Smooth muscle cell (in vitro differentiated cells): ENCODE results near the gene DYNC1I2. TPM values are rescaled to one million over a fixed set of nuclear protein-coding genes. Genes with fewer than 3 reads are reported as not detected.

ENCODE experiments used
- DNase-seq: peaks from one replicate; lab custom pipeline; 2025; ENCODE audit not compliant: unreplicated experiment; lab: John Stamatoyannopoulos, UW
- H2AFZ ChIP-seq: fragments of 200-600 bp; sonication (generic); 2 replicates; pipeline ENCODE4 v1.6.0; 2016; ENCODE audit warnings: antibody characterized with exemption, low read depth, mild to moderate bottlenecking
- H3F3A ChIP-seq: fragments of 200-600 bp; sonication (generic); 2 replicates; pipeline ENCODE4 v1.6.0; 2017; ENCODE audit warnings: antibody characterized with exemption, low read depth
- H3K27ac ChIP-seq: fragments of 200-600 bp; sonication (generic); 2 replicates; pipeline ENCODE4 v1.5.1; 2016; ENCODE audit warnings: low read depth, mild to moderate bottlenecking
- H3K27me3 ChIP-seq: fragments of 200-600 bp; sonication (generic); 2 replicates; pipeline ENCODE4 v1.6.1; 2016; ENCODE audit warnings: low read depth, mild to moderate bottlenecking
- H3K36me3 ChIP-seq: fragments of 200-600 bp; sonication (generic); 2 replicates; pipeline ENCODE4 v1.5.1; 2016; ENCODE audit warnings: low read depth
- H3K4me1 ChIP-seq: fragments of 200-600 bp; sonication (generic); 2 replicates; pipeline ENCODE4 v1.5.1; 2016; ENCODE audit warnings: low read depth
- H3K4me2 ChIP-seq: fragments of 200-600 bp; sonication (generic); 2 replicates; pipeline ENCODE4 v1.6.0; 2016; ENCODE audit warnings: mild to moderate bottlenecking
- H3K4me3 ChIP-seq: fragments of 200-600 bp; sonication (generic); 2 replicates; pipeline ENCODE4 v1.5.1; 2016; ENCODE audit warnings: mild to moderate bottlenecking
- H3K79me2 ChIP-seq: fragments of 200-600 bp; sonication (generic); 2 replicates; pipeline ENCODE4 v1.6.0; 2016; ENCODE audit warnings: low read depth, mild to moderate bottlenecking
- H3K9ac ChIP-seq: fragments of 200-600 bp; sonication (generic); 2 replicates; pipeline ENCODE4 v1.6.0; 2016; ENCODE audit warnings: low read depth
- H3K9me3 ChIP-seq: fragments of 200-600 bp; sonication (generic); replicated peaks from 2 replicates; pipeline ENCODE4 v1.5.1; 2016; ENCODE audit warnings: low read depth
- H4K20me1 ChIP-seq: fragments of 200-600 bp; sonication (generic); 2 replicates; pipeline ENCODE4 v1.6.0; 2016; ENCODE audit warnings: low read depth
- CTCF ChIP-seq: fragments of 200-600 bp; sonication (generic); IDR thresholded peaks from 2 replicates; pipeline ENCODE4 v1.5.1; 2017; ENCODE audit warnings: borderline replicate concordance, mild to moderate bottlenecking, antibody characterized with exemption; ENCODE audit not compliant: insufficient read depth, poor library complexity, severe bottlenecking
- WGBS: methylation state at CpG from one replicate; pipeline ENCODE4 v1.1.7; 2016; ENCODE audit warnings: low lambda C conversion rate; 5-methylcytosine and 5-hydroxymethylcytosine counted together
- polyA plus RNA-seq: library from polyadenylated mRNA; unstranded; fragments of >200 nt; fragmentation: Nextera tagmentation; extraction: Ambion mirVana; gene quantifications from 2 replicates; pipeline ENCODE4 v1.2.1, GENCODE V29; 2016
- total RNA-seq: library from RNA; depleted of rRNA; stranded (reverse); fragments of >200 nt; gene quantifications from 2 replicates; pipeline ENCODE4 v1.2.3, GENCODE V29; 2014

DYNC1I2 gene
- total and polyA plus RNA-seq, 2 experiments from 2014 or later, result 66.1 to 236 TPM

- Histone ChIP-seq H3F3A (no peaks in the 10 kb centered on the region), H3K4me3 (no peak overlapping the region), H3K27me3 (no peaks in the 10 kb centered on the region), H3K4me2 (no peak overlapping the region), H3K9me3 (no peaks in the 10 kb centered on the region), H2AFZ (no peak overlapping the region), H3K79me2 (peaks cover 90% of the 10 kb centered on the region), H3K36me3 (no peaks in the 10 kb centered on the region), H3K27ac (peak overlapping the region; percentile 43), H3K4me1 (no peaks in the 10 kb centered on the region), H3K9ac (no peak overlapping the region), H4K20me1 (peaks cover 90% of the 10 kb centered on the region)
- 72% methylated on average over 4 of the region's 4 CpGs for WGBS
- TF ChIP-seq CTCF, result peak; percentile 57
- DNase-seq, result no peak
These were observed 16.5 kb downstream of the DYNC1I2 start for GRCh38 chr2:171703574-171704347.

GRCh38 chr2:171706152-171706803 lies 19.0 kb downstream of the DYNC1I2 start:
- no peak overlapping the region for H2AFZ ChIP-seq
- H3K4me3 ChIP-seq, result no peak overlapping the region
- H3F3A ChIP-seq, result no peaks in the 10 kb centered on the region
- peak; percentile 40 for TF ChIP-seq CTCF
- H3K4me2 ChIP-seq, result no peak overlapping the region
- no peaks in the 10 kb centered on the region for H3K9me3 ChIP-seq
- 61% methylated on average over 2 of the region's 2 CpGs for WGBS
- H3K79me2 ChIP-seq, result peaks cover 82% of the 10 kb centered on the region
- no peaks in the 10 kb centered on the region for H3K36me3 ChIP-seq
- peaks cover 69% of the 10 kb centered on the region for H4K20me1 ChIP-seq
- no peak for DNase-seq
- no peak overlapping the region for H3K27ac ChIP-seq
- H3K27me3 ChIP-seq, result no peaks in the 10 kb centered on the region
- H3K9ac ChIP-seq, result no peak overlapping the region
- H3K4me1 ChIP-seq, result peaks cover 1% of the 10 kb centered on the region

GRCh38 chr2:171707752-171708151 lies 20.5 kb downstream of the DYNC1I2 start:
- H3K4me2 ChIP-seq, result no peak overlapping the region
- no peak for TF ChIP-seq CTCF
- peaks cover 64% of the 10 kb centered on the region for H4K20me1 ChIP-seq
- H3K9me3 ChIP-seq, result no peaks in the 10 kb centered on the region
- H3K27ac ChIP-seq, result peak overlapping the region; percentile 19
- H3K79me2 ChIP-seq, result peaks cover 75% of the 10 kb centered on the region
- no peak overlapping the region for H3K9ac ChIP-seq
- H3F3A ChIP-seq, result no peaks in the 10 kb centered on the region
- WGBS, result 83% methylated on average over 1 of the region's 1 CpG
- H3K36me3 ChIP-seq, result no peaks in the 10 kb centered on the region
- no peaks in the 10 kb centered on the region for H3K27me3 ChIP-seq
- no peak for DNase-seq
- no peak overlapping the region for H2AFZ ChIP-seq
- H3K4me1 ChIP-seq, result peaks cover 10% of the 10 kb centered on the region
- H3K4me3 ChIP-seq, result no peak overlapping the region
